NCI-H82 treated with DMSO at 0.1 percent for 48 hours (cell line): ENCODE measurements around the gene TCHP.
"Not testable (repeated sequence)": the region's sequence is repeated elsewhere in the genome, so short reads cannot be mapped to it uniquely, and the experiment has no call there.

Experiments used
- DNase-seq: peaks from one replicate; lab custom pipeline; 2025; ENCODE audit not compliant: unreplicated experiment; lab: John Stamatoyannopoulos, UW

TCHP gene

GRCh38 chr12:109905301-109905700, 5.2 kb downstream of the TCHP start:
- no peak for DNase-seq

DNA sequence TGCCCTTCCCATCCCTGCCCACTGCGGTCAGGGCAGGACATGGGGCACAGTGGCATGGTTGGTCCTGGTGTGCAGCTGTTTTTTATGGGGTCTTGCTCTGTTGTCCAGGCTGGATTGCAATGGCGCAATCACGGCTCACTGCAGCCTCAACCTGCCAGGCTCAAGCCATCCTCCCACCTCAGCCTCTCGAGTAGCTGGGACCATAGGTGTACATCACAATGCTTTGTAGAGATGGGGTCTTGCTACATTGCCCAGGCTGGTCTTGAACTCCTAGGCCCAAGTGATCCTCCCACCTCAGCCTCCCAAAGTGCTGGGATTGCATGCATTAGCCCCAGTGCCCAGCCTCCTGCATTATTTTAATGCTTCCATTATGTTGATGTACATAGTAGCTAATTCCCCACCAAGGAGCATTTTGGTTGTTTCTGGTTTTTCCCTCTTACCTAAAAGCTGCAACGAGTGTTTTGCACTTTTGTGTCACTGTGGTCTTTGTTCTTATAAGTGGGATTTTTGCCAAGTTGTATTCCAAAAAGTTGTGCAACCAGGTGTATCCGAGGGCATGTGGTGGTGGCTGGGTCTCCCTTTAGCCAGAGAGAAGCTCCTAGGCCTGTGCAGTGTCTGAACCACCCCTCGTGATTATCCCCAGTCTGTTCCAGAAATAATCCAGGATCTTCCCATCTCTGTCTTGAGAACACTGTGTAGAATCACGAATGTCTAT, 10.3 kb downstream of the TCHP start:
- no peak for DNase-seq

DNA sequence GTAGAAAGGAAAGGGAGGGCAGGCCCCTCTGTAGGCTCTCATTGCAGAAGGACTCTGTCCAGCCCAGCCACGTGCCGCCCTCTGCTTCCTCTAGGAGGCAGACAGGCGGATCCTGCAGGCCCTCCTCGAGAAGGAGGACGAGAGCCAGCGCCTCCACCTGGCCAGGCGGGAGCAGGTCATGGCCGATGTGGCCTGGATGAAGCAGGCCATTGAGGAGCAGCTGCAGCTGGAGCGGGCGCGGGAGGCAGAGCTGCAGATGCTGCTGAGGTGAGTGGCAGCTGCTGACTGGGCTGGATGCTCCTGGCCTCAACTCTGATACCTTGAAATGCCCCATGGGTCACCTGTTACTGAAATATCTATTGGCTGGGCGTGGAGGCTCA, 10.9 kb downstream of the TCHP start:
- no peak for DNase-seq

- DNase-seq, result no peak
Observed at GRCh38 chr12:109912855-109913321, 12.8 kb downstream of the TCHP start.

DNA sequence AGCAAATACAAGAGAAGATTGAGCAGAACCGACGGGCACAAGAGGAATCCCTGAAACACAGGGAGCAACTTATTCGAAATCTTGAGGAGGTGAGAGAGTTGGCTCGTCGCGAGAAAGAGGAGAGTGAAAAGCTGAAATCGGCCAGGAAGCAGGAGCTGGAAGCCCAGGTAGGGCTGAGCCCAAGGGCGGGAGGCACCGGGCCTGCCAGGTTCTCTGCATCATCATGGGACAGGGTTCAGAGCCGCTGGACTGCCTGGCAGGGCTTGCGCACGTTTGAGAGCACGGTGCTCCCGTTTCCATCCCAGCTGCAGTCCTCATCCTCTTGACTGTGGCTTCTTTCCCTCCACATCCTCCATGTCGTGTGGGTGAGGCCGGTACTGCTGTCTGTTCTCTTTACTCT, 14.4 kb downstream of the TCHP start:
- no peak for DNase-seq

DNA sequence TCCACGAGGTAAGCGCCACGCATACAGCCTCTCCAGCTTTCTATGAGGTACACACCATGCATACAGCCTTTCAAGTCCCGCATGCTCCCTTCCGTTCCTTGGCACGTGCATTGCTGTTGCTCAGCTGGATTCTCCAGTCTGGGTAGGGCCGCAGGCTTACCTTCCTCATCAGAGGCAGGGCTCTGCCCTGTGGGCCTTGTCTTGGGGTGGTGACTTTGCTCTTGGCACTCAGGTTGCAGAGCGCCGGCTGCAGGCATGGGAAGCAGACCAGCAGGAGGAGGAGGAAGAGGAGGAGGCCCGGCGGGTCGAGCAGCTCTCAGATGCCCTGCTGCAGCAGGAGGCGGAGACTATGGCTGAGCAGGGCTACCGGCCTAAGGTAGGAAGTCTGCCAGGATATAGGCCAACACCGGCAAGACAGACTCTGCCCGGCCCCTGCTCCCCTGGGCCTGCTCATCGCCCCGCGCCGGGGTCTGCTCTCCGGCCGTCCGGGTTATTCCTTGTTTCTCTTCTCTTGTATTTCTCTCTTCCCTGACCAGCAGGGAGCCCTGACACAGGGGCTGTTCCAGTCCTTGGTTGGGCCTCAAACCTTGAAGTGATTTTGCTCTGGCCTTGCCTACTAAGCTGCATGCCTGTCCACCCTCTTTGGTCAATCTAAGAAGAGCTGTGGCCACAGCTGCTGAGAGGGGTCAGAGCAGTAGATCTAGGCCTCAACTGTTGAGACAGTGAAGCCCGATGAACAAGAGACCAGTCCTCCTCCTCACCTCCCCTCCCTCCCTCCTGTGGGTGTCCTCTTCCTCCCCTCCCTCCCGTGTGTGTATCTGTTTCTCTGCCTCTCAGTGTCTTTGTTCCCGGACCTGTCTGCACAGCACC, 15.3 kb downstream of the TCHP start:
- no peak for DNase-seq

- no peak for DNase-seq
Observed at GRCh38 chr12:109916045-109916444, 16.0 kb downstream of the TCHP start.

DNA sequence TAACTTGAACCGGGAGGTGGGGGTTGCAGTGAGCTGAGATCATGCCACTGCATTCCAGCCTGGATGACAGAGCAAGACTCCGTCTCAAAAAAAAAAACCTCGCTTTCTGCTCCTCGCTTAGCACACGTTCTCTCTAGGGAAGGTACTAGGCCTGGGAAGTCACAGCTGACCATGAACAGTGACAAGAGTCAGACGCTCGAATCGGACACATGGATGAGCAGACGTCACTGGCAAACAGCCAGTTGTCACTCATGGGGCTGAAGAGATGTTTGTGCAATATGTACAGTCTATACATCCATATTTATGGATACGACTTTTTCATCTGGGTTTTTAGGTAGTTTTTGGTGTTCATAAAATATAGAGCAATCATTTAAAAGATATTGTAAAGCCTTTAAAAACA, 19.4 kb downstream of the TCHP start:
- DNase-seq, result no peak

DNA sequence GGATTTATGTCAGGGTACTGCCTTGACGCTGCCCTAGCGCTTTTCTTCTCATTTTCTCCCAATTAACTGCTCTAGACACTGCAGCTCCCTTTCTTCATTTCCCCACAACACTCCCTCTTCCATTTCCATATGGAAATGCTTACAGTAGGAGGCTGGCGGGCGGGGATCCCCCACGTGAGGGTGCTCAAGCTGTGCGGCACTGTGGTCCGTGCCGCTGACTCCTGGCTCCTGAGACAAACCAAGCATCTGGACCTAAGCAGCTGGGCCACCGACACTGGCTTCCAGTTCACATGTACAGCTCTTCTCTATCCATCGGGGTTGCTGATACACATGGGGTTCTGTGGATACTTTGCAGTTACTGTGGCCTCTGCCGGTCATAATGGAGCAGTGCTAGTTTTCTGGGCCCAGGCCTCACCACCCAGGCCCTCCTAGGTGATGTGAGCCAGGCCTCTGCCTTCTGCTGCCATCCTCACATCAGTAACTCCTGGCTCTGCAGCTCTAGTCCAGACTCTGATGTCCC, 20.2 kb downstream of the TCHP start:
- no peak for DNase-seq

DNA sequence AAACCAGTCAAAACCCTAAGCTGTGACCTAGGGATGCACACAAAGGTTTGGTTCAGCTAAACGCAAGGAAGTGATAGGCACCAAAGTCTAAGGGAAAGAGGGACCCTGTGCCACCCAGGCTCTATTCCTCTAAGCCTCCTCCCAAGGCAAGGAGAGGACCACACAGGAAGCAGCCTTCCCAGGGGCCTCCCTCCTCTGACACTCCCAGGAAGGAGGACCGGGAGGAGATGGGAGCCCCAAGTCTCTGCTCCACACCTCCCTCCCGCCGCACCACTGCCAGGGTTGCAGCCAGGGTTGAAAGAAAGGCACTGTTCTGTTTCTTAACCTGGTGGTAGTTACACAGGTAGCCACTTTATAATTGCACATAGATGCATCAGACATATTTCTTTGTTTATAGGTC, 21.9 kb downstream of the TCHP start:
- DNase-seq, result no peak

DNA sequence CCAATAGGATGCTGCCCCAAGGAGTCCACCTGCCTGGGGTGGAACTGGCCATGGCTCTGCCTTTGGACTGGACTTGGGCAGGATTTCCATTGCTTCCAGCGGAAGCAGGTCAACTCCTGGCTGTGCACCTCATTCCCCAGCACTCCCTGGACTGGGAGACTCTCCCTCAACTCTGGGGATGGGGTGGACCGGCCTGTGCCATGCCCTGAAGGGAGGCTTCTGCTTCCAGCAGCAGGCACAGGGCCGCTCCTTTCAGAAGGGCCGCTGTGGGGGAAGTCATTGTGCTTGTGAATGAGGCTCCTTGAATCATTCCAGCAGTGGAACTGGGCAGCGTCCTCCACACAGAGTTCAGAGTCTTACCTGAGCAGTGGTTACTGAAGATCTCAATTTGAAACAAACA, 23.0 kb downstream of the TCHP start:
- no peak for DNase-seq

DNA sequence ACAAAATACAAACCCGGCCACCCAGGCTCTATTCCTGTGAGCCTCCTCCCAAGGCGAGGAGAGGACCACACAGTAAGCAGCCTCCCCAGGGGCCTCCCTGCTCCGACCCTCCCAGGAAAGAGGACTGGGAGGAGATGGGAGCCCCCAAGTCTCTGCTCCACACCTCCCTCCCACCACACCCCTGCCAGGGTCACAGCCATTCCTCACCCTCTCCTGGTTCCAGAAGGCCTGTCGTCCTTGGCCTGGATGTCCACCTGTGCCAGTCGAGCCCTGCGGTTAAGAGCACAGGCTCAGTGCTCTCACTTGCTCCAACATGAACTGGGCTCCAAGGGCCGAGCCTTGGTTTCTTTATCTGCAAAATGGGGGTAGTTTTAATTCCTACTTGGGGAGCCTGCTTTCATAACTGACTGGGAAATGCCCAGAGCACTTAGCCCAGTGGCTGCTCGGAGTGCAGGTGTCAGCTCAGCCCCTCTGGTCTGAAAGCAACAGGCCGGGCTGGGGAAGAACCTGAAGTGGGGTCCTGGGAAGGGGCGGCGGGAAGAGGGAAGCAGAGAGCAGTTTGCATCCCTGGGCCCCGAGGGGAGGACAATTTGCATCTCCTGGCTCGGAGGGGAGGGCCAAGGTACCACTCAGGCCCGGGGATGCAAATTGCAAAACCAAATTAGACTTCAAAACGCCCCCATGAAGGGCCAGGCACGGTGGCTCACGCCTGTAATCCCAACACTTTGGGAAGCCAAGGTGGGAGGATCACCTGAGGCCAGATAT, 23.6 kb downstream of the TCHP start:
- DNase-seq, result no peak

- no peak for DNase-seq
Observed at GRCh38 chr12:109925185-109925840, 25.2 kb downstream of the TCHP start.

DNA sequence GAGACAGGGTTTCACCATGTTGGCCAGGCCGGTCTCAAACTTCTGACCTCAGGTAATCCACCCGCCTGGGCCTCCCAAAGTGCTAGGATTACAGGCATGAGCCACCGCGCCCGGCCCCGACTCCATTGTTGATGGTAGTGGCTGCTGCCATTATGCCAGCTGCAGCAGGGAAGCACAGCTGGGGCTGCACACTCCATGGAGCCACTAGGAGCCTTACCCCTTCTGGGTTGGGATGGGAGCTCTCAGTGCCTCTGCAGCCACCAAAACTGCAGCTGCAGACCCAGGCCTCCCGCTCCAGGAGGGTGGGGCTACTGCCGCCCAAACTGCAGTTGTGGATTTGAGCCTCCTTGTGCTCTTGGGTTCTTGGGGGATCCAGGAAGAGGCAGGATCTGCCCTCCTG, 25.9 kb downstream of the TCHP start:
- DNase-seq, result no peak

DNA sequence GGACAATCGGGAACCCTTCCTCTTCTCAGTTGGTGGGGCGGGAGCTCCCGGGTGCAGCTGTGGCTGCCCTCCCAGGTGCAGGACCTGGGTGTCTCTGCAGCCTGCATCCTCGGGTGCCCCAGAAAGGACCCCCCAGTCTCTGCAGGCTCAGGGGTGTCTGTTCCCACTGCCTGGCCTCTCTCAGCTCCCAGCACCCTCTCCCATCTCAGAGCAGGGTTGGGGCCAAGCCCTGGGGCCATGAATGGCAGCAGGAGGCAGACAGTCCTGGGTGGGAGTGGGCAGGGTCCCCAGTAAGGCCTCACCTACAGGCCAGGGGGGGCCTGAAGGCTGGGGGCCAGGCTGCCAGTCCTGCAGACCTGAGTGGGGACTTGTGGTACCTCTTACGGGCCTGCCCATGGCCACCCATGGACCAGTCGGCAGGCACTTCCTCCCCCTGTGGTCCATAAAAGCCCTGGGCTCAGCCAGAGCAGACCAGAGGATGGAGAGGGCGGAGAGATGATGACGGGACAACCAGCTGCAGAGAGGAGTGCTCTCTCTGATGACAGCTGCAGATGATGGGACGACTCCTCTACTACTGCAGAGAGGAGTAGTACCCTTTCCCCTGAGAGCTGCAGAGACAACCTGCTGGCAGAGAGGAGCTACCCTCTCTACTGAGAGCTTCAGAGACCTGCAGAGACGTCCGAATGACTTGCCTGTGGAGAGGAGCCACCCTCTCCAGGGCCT, 26.6 kb downstream of the TCHP start:
- no peak for DNase-seq

GRCh38 chr12:109927622-109928021, 27.5 kb downstream of the TCHP start:
- no peak for DNase-seq

DNA sequence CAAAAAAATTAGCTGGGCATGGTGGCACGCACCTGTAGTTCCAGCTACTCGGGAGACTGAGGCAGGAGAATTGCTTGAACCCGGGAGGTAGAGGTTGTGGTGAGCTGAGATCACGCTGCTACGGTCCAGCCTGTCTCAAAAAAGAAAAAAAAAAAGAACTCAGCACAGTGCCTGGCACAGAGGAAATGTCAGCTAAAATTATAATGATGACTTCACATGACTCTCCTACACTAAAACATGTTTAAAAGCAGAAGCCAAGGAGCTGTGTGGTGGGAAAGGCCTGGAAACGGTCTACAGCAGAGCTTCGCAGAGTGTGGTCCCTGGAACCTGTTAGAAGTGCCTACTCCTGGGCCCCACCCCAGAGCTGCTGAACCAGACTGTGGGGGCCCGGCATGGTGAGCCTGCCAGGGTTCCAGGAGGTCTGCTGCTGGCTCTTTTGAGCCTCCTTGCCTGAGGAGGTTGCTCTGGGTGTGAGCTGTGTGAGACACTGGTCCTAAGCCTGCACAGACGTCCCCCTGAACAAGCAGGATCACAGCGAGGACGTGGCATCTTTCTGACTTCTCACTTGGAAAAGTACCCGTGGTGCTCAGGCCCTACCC, 28.1 kb downstream of the TCHP start:
- no peak for DNase-seq

GRCh38 chr12:109929326-109929725, 29.3 kb downstream of the TCHP start:
- not testable (repeated sequence) for DNase-seq

GRCh38 chr12:109930028-109930800, 30.1 kb downstream of the TCHP start:
- no peak for DNase-seq
